GM23248 (cell line): ENCODE data around the gene PHRF1.

ENCODE experiments used
- EZH2 ChIP-seq: fragments of 200-600 bp; sonication (generic); IDR thresholded peaks from 2 replicates; pipeline ENCODE4 v1.6.1; 2018; ENCODE audit warnings: antibody characterized with exemption, mild to moderate bottlenecking; ENCODE audit not compliant: insufficient read depth, poor library complexity, severe bottlenecking
- EZH2phosphoT487 ChIP-seq: fragments of 200-600 bp; sonication (generic); IDR thresholded peaks from 2 replicates; pipeline ENCODE4 v1.6.1; 2018; ENCODE audit warnings: antibody characterized with exemption, moderate library complexity, mild to moderate bottlenecking, low read depth; ENCODE audit not compliant: insufficient read depth

- TF ChIP-seq EZH2 (no peak), EZH2phosphoT487 (no peak)
Measured at GRCh38 chr11:610146-610801, 34.0 kb downstream of the PHRF1 start.
